Measurements from ENCODE around the gene FARS2.
"Not testable (repeated sequence)": the region's sequence is repeated elsewhere in the genome, so short reads cannot be mapped to it uniquely, and the experiment has no call there.

DNA sequence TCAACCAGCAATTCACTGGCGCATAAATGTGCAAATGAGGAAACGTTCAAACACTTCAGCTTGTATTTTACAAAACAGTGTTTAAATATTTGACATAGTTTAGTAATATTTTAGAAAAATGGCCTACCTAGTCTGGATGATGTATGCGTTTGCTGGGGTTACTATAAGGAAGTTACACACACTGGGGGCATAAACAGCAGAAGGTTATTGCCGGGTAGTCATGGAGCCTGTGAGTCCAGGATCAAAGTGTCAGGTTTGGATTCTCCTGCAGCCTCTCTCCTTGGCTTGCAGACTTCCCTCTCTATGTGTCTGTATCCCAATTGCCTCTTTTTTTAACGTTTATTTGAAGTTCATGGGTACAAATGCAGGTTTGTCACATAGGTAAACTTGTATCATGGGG is 528.1 kb downstream of the FARS2 start:
- TF ChIP-seq EZH2 (IDR thresholded peaks at IDR 0.05; ENCODE audit: borderline replicate concordance, insufficient read depth, low read depth, low read length, poor library complexity, severe bottlenecking), result not testable (repeated sequence)
- TF ChIP-seq, protein P1, sequence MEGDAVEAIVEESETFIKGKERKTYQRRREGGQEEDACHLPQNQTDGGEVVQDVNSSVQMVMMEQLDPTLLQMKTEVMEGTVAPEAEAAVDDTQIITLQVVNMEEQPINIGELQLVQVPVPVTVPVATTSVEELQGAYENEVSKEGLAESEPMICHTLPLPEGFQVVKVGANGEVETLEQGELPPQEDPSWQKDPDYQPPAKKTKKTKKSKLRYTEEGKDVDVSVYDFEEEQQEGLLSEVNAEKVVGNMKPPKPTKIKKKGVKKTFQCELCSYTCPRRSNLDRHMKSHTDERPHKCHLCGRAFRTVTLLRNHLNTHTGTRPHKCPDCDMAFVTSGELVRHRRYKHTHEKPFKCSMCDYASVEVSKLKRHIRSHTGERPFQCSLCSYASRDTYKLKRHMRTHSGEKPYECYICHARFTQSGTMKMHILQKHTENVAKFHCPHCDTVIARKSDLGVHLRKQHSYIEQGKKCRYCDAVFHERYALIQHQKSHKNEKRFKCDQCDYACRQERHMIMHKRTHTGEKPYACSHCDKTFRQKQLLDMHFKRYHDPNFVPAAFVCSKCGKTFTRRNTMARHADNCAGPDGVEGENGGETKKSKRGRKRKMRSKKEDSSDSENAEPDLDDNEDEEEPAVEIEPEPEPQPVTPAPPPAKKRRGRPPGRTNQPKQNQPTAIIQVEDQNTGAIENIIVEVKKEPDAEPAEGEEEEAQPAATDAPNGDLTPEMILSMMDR (IDR thresholded peaks at IDR 0.05), result not testable (repeated sequence)
